Cardiac ventricle fibroblast (primary cell): Measurements from ENCODE around the gene CTNNB1. TPM values are rescaled to one million over a fixed set of nuclear protein-coding genes. Genes with fewer than 3 reads are reported as not detected.

ENCODE experiments used
- total RNA-seq: library from RNA; depleted of rRNA; stranded (reverse); fragments of >200 nt; gene quantifications from 2 replicates; pipeline ENCODE4 v1.2.3, GENCODE V29; 2015

Gene CTNNB1
- total RNA-seq: 235 and 287 TPM in 2 replicates

DNA sequence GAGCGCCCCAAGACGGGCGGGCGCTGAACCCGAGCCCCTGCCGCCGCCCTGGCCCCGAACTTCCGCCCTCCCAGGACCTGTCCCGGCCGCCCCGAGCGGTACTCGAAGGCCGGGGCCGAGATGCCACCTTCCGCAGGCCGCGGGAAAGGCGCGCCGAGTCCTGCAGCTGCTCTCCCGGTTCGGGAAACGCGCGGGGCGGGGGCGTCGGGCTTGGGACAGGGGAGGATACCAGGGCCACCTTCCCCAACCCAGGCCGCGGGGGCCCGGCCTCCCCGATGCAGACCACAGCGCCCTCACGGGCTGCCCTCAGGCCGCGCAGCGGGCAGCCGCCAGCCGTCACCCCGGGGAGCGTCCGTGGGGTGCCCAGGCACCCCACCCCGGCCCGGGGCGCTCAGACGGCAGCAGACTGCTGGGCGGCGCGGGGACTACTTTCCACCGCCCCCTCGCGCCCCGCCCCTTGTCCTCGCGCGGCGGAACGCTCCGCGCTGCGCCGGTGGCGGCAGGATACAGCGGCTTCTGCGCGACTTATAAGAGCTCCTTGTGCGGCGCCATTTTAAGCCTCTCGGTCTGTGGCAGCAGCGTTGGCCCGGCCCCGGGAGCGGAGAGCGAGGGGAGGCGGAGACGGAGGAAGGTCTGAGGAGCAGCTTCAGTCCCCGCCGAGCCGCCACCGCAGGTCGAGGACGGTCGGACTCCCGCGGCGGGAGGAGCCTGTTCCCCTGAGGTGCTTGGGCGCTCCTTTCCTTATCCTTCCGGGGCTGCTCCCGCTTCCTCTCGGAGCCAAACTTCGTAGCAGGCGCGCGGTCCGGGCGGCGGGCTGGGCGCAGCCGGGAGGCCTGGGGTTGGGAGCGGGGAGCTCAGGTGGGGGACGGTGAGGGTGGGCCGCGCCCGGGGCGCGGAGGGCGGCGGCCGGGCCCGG is at the start of gene CTNNB1:
Gene CTNNB1 (plus strand): TSS at position 556 of the 916 bp plus-strand sequence. CDS start 24,564 bp downstream, outside the sequence.

